SJSA1 (cell line): Measurements from ENCODE around the gene ATXN7L1. TPM values are rescaled to one million over a fixed set of nuclear protein-coding genes. Genes with fewer than 3 reads are reported as not detected.

Source experiments
- DNase-seq, 2 experiments: peaks; one replicate each; pipeline ENCODE4 v3.0.0-alpha.2; 2015 to 2020; ENCODE audit warnings: low spot score in 2 of 2, low read depth in 1 of 2
- H3K27ac ChIP-seq: fragments of 250-450 bp; sonication (Bioruptor Pico); 2 replicates; pipeline ENCODE4 v1.5.1; 2020; ENCODE audit warnings: mild to moderate bottlenecking, moderate library complexity
- H3K27me3 ChIP-seq: fragments of 250-450 bp; sonication (Bioruptor Pico); replicated peaks from 2 replicates; pipeline ENCODE4 v1.5.1; 2020; ENCODE audit warnings: mild to moderate bottlenecking, moderate library complexity
- H3K36me3 ChIP-seq: fragments of 250-450 bp; sonication (Bioruptor Pico); 2 replicates; pipeline ENCODE4 v1.5.1; 2020; ENCODE audit warnings: mild to moderate bottlenecking
- H3K4me1 ChIP-seq: fragments of 250-450 bp; sonication (Bioruptor Pico); replicated peaks from 2 replicates; pipeline ENCODE4 v1.6.1; 2021; ENCODE audit warnings: mild to moderate bottlenecking
- H3K4me3 ChIP-seq: fragments of 250-450 bp; sonication (Bioruptor Pico); 2 replicates; pipeline ENCODE4 v1.5.1; 2020; ENCODE audit warnings: mild to moderate bottlenecking
- H3K9me3 ChIP-seq: fragments of 250-450 bp; sonication (Bioruptor Pico); replicated peaks from 2 replicates; pipeline ENCODE4 v1.5.1; 2020; ENCODE audit warnings: mild to moderate bottlenecking
- total RNA-seq: library from RNA; depleted of rRNA; stranded (reverse); fragments of >200 nt; shearing (Covaris generic); gene quantifications from 2 replicates; pipeline ENCODE4 v1.2.3, GENCODE V29; 2014

The ATXN7L1 gene
- total RNA-seq, 1 experiment from 2014 or later, result 2.7 TPM

DNA sequence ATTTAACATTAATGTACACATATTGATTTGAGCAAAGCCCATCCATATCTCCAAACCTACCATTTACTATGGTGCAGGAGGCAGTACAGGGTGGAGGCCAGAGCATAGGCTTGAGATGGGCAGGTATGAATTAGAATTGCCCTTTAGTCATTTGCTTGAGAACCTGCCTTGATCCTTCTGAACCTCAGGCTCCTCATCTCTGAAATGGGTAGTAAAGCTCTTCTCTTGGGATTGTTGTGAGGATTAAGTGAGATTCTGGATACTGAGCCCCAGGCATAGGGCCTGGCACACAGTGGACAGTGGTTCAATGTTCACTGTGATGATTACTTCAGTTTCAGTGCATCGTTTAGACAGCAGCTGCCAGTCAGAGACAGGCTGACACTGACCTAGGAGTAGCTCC lies 5.0 kb upstream of the ATXN7L1 start:
- Histone ChIP-seq H3K36me3 (no peaks in the 10 kb centered on the region), H3K27ac (no peak overlapping the region), H3K9me3 (no peaks in the 10 kb centered on the region; the same call in 1 of the 2 replicates), H3K4me1 (peaks cover 9% of the 10 kb centered on the region), H3K4me3 (no peak overlapping the region), H3K27me3 (no peaks in the 10 kb centered on the region)
- no peak for DNase-seq

DNA sequence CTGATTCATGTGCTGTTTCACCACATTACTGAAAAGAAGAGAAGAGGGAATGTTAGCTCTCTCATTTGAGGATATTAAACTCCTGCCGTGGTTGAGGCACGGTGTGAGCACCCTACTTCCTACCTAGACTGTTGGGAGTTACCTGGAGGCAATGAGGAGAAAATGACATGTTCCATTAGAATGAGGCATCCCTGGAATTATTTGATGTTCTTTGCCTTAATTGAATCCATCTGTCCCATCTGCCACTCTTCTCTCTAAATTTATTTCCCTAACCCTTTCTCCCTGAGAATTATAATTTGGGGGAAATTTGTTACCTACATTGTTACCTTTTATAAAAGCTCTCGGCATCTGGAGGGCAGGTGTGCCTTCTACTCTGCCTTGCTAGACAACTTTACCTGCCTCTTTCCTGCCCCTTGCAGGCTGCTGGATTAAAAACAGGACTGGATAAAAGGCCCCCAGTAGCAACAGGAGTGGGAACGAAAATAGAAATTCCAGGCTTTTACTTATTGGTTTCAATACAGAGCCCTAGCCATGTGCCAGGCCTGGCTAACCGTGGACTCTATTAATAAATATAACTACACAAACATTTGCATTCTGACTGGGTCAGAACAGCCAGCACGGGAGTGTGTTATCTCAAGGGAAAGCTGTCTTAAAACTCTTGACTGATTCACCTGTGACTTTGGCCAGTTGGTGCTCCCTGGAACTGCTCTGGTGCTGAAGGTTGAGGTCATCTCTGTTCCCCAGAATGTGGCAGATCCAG lies 4.4 kb upstream of the ATXN7L1 start:
- DNase-seq, result no peak
- Histone ChIP-seq H3K4me1 (peaks cover 9% of the 10 kb centered on the region), H3K27me3 (no peaks in the 10 kb centered on the region), H3K36me3 (0 out of 2 replicates have a peak, but pooled peaks cover 2% of the 10 kb centered on the region), H3K4me3 (no peak overlapping the region), H3K27ac (no peak overlapping the region), H3K9me3 (no peaks in the 10 kb centered on the region; the same call in 1 of the 2 replicates)

DNA sequence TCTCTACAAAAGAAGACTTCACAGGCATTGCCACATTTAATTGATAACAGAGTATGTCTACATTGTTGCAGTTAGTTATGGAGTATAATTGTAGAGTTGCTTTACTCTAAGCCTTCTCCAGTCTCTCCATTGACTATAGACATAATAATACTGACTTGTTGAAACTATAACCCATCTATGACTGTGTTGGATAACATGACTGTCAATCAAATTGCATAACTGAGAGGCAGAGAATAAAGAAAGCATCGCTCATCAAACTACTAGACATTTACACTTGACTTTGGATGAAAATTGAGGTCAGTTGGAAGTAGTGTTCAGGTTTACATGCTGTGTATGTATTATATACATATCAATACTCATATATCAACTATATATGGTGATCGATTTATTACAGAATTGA lies 3.4 kb upstream of the ATXN7L1 start:
- H3K4me3 ChIP-seq, result no peak overlapping the region
- H3K9me3 ChIP-seq, result no peaks in the 10 kb centered on the region; the same call in 1 of the 2 replicates
- peaks cover 9% of the 10 kb centered on the region for H3K4me1 ChIP-seq
- DNase-seq, result no peak
- H3K36me3 ChIP-seq, result 0 out of 2 replicates have a peak, but pooled peaks cover 2% of the 10 kb centered on the region
- no peak overlapping the region for H3K27ac ChIP-seq
- H3K27me3 ChIP-seq, result no peaks in the 10 kb centered on the region

DNA sequence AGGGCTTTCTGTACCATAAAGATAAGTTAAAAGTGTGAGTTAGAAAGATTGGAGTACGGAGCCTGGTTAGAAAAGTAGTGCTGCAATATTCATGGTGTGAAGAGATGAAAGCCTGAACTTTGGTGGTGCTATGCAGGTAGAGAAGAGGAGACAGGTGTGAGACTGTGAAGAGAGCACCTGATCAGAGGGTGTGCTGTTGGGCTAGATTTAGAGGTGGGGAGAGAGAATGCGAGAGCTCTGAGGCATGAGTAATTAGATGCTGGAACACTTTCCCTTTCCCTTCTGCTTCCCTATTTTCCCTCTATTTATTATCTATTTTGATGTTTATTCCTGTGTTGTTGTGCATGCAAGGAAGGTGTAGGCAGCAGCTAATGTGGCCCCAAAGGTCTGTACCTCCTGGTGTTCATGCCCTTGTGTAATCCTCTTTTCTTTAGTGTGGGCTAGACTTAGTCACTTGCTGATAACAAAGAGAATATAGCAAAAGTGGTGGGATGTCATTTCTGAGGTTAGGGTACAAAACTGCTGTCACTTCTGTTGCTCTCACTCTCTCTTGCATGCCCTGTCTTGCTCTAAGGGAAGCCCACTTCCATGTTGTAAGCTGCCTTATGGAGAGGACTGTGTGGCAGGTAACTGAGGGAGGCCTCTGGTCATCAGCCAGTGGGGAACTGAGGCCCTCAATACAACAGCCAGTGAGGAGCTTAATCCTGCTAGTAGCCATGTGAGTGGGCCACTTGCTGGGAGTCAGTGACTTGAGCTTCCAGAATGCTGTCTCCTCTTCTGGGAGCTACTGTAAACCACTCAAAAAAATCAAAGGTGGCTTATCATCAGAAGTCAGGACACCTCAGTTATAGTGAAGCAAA lies 2.6 kb upstream of the ATXN7L1 start:
- Histone ChIP-seq H3K4me1 (peaks cover 9% of the 10 kb centered on the region), H3K9me3 (no peaks in the 10 kb centered on the region; the same call in 1 of the 2 replicates), H3K36me3 (0 out of 2 replicates have a peak, but pooled peaks cover 5% of the 10 kb centered on the region), H3K27ac (no peak overlapping the region), H3K4me3 (no peak overlapping the region), H3K27me3 (no peaks in the 10 kb centered on the region)
- DNase-seq, result no peak

- peaks cover 9% of the 10 kb centered on the region for H3K4me1 ChIP-seq
- no peak for DNase-seq
- no peaks in the 10 kb centered on the region; the same call in 1 of the 2 replicates for H3K9me3 ChIP-seq
- no peak overlapping the region for H3K27ac ChIP-seq
- H3K36me3 ChIP-seq, result 0 out of 2 replicates have a peak, but pooled peaks cover 5% of the 10 kb centered on the region
- no peaks in the 10 kb centered on the region for H3K27me3 ChIP-seq
- no peak overlapping the region for H3K4me3 ChIP-seq
These were observed 1.3 kb upstream of the ATXN7L1 start for GRCh38 chr7:105877736-105878135.

DNA sequence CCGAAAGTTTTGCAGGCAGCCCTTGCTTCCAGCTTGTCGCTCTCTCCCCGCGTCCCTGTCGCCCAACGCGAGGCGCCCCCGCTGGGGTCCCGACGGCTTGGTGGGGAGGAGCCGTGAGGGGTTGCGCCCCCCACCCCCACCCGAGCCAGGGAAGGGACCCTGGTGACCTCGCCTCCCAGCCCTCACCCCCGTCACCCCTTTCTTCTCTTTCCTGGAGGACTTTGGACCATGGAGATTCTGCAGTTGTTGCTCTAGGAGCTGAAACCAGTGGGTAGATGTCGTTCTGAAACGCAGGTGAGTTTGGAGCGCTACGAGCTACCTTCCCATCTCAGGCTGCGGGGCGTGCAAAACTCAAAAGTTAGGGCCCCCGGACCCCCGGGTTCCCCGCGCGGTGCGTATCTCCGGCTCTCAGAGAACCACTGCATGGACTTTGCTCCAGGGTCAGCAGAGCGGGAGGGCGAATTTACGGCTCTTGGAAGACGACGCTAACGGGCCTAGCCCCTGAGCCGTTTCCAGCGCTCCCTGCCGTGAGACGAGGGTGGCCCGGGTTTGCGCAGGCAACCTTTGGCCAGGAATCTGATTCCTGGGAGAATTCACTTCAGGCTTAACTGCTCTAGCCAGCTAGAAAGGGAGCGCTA lies 684 bp upstream of the ATXN7L1 start:
- Histone ChIP-seq H3K27me3 (no peaks in the 10 kb centered on the region), H3K4me3 (peak overlapping the region; percentile 56), H3K9me3 (no peaks in the 10 kb centered on the region; the same call in 1 of the 2 replicates), H3K27ac (no peak overlapping the region), H3K4me1 (peaks cover 9% of the 10 kb centered on the region), H3K36me3 (0 out of 2 replicates have a peak, but pooled peaks cover 5% of the 10 kb centered on the region)
- DNase-seq, result peak in 1 of 2 experiments; percentile 22

DNA sequence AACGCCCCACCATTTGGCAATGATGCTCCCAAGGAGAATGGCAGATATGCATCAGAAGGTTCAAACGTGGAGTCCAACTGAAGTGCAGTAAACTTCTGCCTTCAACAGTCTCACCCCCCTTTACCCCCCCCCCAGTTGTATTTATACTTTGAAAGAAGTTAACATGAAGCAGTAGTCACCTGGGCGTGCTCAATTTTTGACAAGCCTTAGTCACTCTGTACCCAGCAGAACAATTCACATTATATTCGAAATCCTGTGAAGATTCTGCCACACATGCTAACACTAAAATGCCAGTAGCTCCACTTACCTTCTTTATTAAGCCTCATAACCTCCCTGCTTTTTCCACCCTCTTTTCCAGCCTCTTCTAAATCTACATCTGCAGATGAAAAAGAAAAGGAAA lies 894 bp downstream of the ATXN7L1 start:
- peak overlapping the region; percentile 56 for H3K4me3 ChIP-seq
- no peaks in the 10 kb centered on the region; the same call in 1 of the 2 replicates for H3K9me3 ChIP-seq
- H3K4me1 ChIP-seq, result peaks cover 9% of the 10 kb centered on the region
- peak overlapping the region; percentile 80; the same call in 1 of the 2 replicates for H3K27ac ChIP-seq
- 0 out of 2 replicates have a peak, but pooled peaks cover 5% of the 10 kb centered on the region for H3K36me3 ChIP-seq
- H3K27me3 ChIP-seq, result no peaks in the 10 kb centered on the region
- DNase-seq, result no peak

GRCh38 chr7:105874055-105874454 lies 2.3 kb downstream of the ATXN7L1 start:
- no peak overlapping the region for H3K27ac ChIP-seq
- no peaks in the 10 kb centered on the region for H3K27me3 ChIP-seq
- 0 out of 2 replicates have a peak, but pooled peaks cover 5% of the 10 kb centered on the region for H3K36me3 ChIP-seq
- H3K9me3 ChIP-seq, result no peaks in the 10 kb centered on the region; the same call in 1 of the 2 replicates
- peaks cover 9% of the 10 kb centered on the region for H3K4me1 ChIP-seq
- H3K4me3 ChIP-seq, result no peak overlapping the region
- DNase-seq, result no peak

GRCh38 chr7:105872491-105872890 lies 3.9 kb downstream of the ATXN7L1 start:
- peaks cover 9% of the 10 kb centered on the region for H3K4me1 ChIP-seq
- 0 out of 2 replicates have a peak, but pooled peaks cover 5% of the 10 kb centered on the region for H3K36me3 ChIP-seq
- DNase-seq, result no peak

GRCh38 chr7:105871142-105871541 lies 5.3 kb downstream of the ATXN7L1 start:
- H3K36me3 ChIP-seq, result 0 out of 2 replicates have a peak, but pooled peaks cover 4% of the 10 kb centered on the region
- no peak overlapping the region for H3K4me3 ChIP-seq
- H3K27me3 ChIP-seq, result no peaks in the 10 kb centered on the region
- H3K9me3 ChIP-seq, result no peaks in the 10 kb centered on the region
- DNase-seq, result no peak
- H3K4me1 ChIP-seq, result no peaks in the 10 kb centered on the region
- no peak overlapping the region for H3K27ac ChIP-seq

More at GRCh38 chr7:105872491-105872890, 3.9 kb downstream of the ATXN7L1 start:
- no peaks in the 10 kb centered on the region; the same call in 1 of the 2 replicates for H3K9me3 ChIP-seq
- no peaks in the 10 kb centered on the region for H3K27me3 ChIP-seq
- no peak overlapping the region for H3K27ac ChIP-seq
- H3K4me3 ChIP-seq, result no peak overlapping the region

- 0 out of 2 replicates have a peak, but pooled peaks cover 3% of the 10 kb centered on the region for H3K4me1 ChIP-seq
- no peak for DNase-seq
- no peak overlapping the region for H3K4me3 ChIP-seq
These were observed 10.1 kb downstream of the ATXN7L1 start for GRCh38 chr7:105866102-105866801.

GRCh38 chr7:105863876-105864275 lies 12.5 kb downstream of the ATXN7L1 start:
- no peaks in the 10 kb centered on the region for H3K9me3 ChIP-seq
- no peaks in the 10 kb centered on the region for H3K27me3 ChIP-seq
- H3K4me3 ChIP-seq, result no peak overlapping the region
- 0 out of 2 replicates have a peak, but pooled peaks cover 2% of the 10 kb centered on the region for H3K36me3 ChIP-seq
- no peak overlapping the region for H3K27ac ChIP-seq
- H3K4me1 ChIP-seq, result 0 out of 2 replicates have a peak, but pooled peaks cover 3% of the 10 kb centered on the region
- no peak for DNase-seq

More at GRCh38 chr7:105866102-105866801, 10.1 kb downstream of the ATXN7L1 start:
- Histone ChIP-seq H3K27me3 (no peaks in the 10 kb centered on the region), H3K36me3 (0 out of 2 replicates have a peak, but pooled peaks cover 2% of the 10 kb centered on the region), H3K27ac (no peak overlapping the region), H3K9me3 (no peaks in the 10 kb centered on the region)
